Measurements from ENCODE around the gene CDK14.

The CDK14 gene

GRCh38 chr7:90977056-90977455 lies 380.9 kb downstream of the CDK14 start:
- DNase-seq: no peak

- DNase-seq: no peak
Observed at GRCh38 chr7:90980545-90980944, 384.4 kb downstream of the CDK14 start.

GRCh38 chr7:90982228-90982627 lies 386.1 kb downstream of the CDK14 start:
- no peak for DNase-seq

GRCh38 chr7:90984692-90985091 lies 388.6 kb downstream of the CDK14 start:
- no peak for DNase-seq

- no peak for DNase-seq
Observed at GRCh38 chr7:90988516-90988915, 392.4 kb downstream of the CDK14 start.

- no peak for DNase-seq
Observed at GRCh38 chr7:90988996-90989765, 393.1 kb downstream of the CDK14 start.

GRCh38 chr7:90994121-90994520 lies 398.0 kb downstream of the CDK14 start:
- no peak for DNase-seq

- no peak for DNase-seq
Observed at GRCh38 chr7:90994601-90995000, 398.5 kb downstream of the CDK14 start.

- DNase-seq: no peak
Observed at GRCh38 chr7:90995996-90996395, 399.9 kb downstream of the CDK14 start.

GRCh38 chr7:90999989-91000979 lies 404.2 kb downstream of the CDK14 start:
- DNase-seq: no peak

- no peak for DNase-seq
Observed at GRCh38 chr7:91005024-91005423, 408.9 kb downstream of the CDK14 start.

- no peak for DNase-seq
Observed at GRCh38 chr7:91005841-91006240, 409.7 kb downstream of the CDK14 start.

GRCh38 chr7:91007371-91007770 lies 411.2 kb downstream of the CDK14 start:
- no peak for DNase-seq

GRCh38 chr7:91013078-91013477 lies 417.0 kb downstream of the CDK14 start:
- DNase-seq: no peak

GRCh38 chr7:91019686-91020385 lies 423.7 kb downstream of the CDK14 start:
- no peak for DNase-seq

GRCh38 chr7:91020636-91021385 lies 424.7 kb downstream of the CDK14 start:
- no peak for DNase-seq

- no peak for DNase-seq
Observed at GRCh38 chr7:91021956-91022355, 425.8 kb downstream of the CDK14 start.

- no peak for DNase-seq
Observed at GRCh38 chr7:91025906-91026390, 429.8 kb downstream of the CDK14 start.

- no peak for DNase-seq
Observed at GRCh38 chr7:91029688-91030087, 433.6 kb downstream of the CDK14 start.

GRCh38 chr7:91030680-91031380 lies 434.7 kb downstream of the CDK14 start:
- no peak for DNase-seq

- no peak for DNase-seq
Observed at GRCh38 chr7:91031757-91032156, 435.6 kb downstream of the CDK14 start.

GRCh38 chr7:91033574-91033973 lies 437.5 kb downstream of the CDK14 start:
- no peak for DNase-seq
